NB4 (cell line): ENCODE data around the gene DEGS1.

Source experiments
- DNase-seq: peaks from one replicate; pipeline ENCODE4 v3.0.0; 2010; ENCODE audit warnings: low read depth
- H3K4me3 ChIP-seq: one replicate; pipeline ENCODE4 v1.5.1; 2011; ENCODE audit warnings: mild to moderate bottlenecking, low read depth, low read length, moderate library complexity
- CTCF ChIP-seq: IDR thresholded peaks from one replicate; pipeline ENCODE4 v1.5.1; 2012; ENCODE audit warnings: low read depth, low read length
- MYC ChIP-seq: IDR thresholded peaks from 2 replicates; pipeline ENCODE4 v1.6.1; 2011; ENCODE audit warnings: low read depth, low read length
- POLR2A ChIP-seq: IDR thresholded peaks from 2 replicates; pipeline ENCODE4 v1.6.1; 2011; ENCODE audit warnings: mild to moderate bottlenecking; ENCODE audit not compliant: insufficient read length; ENCODE audit errors: extremely low read depth
- TF ChIP-seq, protein P1 (sequence below): IDR thresholded peaks from 2 replicates; pipeline ENCODE4 v1.6.1; 2011; ENCODE audit warnings: low read depth, low read length

DEGS1 gene

DNA sequence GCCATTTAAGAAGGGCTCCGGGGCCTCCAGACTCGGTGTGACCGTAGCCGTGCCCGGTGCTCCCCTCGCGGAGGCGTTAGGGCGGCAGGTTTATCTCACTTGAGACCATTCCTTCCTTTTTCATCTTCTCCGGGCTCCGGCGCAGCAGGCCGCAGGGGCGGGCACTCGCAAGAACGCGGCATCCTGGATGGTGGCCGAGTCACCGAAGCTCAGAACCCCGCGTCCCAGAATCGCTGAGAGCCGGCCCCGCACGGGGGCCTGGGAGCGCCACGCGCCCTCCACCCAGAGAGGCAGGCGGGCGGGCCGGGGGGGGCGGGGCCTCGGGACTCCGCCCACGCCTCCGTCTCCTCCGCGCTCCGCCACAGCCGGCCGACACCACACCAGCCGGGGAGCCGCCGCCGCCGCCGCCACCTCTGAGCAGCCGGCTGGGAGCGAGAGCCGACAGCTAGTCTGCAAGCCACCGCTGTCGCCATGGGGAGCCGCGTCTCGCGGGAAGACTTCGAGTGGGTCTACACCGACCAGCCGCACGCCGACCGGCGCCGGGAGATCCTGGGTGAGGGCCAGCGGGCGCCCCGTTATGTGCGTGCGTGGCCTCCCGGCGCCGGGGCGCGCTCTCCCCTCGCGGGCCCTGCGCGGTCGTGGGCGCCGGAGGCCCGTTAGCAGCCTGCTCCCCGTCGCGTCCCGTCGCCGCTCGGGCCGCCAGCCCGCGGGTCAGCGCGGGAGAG is at the start of gene DEGS1:
Gene DEGS1 (plus strand): TSS at position 375 of the 725 bp plus-strand sequence. CDS start 97 bp downstream, at position 472.
- H3K4me3 ChIP-seq = peak within 1 kb of the TSS; percentile 85
- peak; percentile 92 for DNase-seq
- TF ChIP-seq CTCF (no peak), MYC (peak; percentile 70), POLR2A (peak; percentile 60)
- TF ChIP-seq, protein P1, sequence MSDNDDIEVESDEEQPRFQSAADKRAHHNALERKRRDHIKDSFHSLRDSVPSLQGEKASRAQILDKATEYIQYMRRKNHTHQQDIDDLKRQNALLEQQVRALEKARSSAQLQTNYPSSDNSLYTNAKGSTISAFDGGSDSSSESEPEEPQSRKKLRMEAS = peak; percentile 64

DNA sequence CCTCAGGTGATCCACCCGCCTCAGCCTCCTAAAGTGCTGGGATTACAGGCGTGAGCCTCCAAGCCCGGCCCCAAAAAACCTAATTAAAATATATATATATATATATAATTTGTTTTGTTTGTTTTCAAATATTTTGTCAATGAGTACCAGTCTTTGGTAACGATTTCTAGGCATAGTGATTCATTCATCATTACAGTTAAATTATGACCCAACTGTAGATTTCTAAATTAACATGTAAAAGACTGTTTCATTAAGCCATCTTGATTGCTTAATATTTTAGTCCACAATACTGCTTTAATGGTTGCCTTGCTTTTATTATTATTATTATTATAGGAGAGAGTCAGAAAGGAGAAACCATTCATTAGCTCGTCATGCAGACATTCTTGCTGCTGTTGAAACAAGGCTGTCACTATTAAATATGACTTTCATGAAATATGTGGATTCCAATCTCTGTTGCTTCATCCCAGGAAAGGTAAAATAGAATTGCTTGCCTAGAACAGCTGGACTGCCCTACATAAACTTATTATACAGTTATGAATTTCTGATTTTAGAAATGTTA is 49.2 kb upstream of the DEGS1 start:
- TF ChIP-seq, protein P1 = no peak
- TF ChIP-seq CTCF (no peak), POLR2A (no peak), MYC (no peak)
- H3K4me3 ChIP-seq = no peak overlapping the region
- DNase-seq = no peak

- DNase-seq = no peak
- TF ChIP-seq POLR2A = no peak
- TF ChIP-seq MYC = no peak
- no peak for TF ChIP-seq CTCF
- TF ChIP-seq, protein P1 = no peak
- H3K4me3 ChIP-seq = no peak overlapping the region
Measured at GRCh38 chr1:224137518-224137917, 45.5 kb upstream of the DEGS1 start.

GRCh38 chr1:224138198-224138597 is 44.8 kb upstream of the DEGS1 start:
- TF ChIP-seq MYC (no peak), CTCF (no peak), POLR2A (no peak)
- TF ChIP-seq, protein P1 = no peak

GRCh38 chr1:224141693-224142092 is 41.3 kb upstream of the DEGS1 start:
- H3K4me3 ChIP-seq = no peak overlapping the region
- TF ChIP-seq CTCF = no peak
- TF ChIP-seq, protein P1 = no peak
- no peak for TF ChIP-seq POLR2A
- TF ChIP-seq MYC = no peak
- DNase-seq = no peak

More at GRCh38 chr1:224138198-224138597, 44.8 kb upstream of the DEGS1 start:
- no peak overlapping the region for H3K4me3 ChIP-seq
- no peak for DNase-seq
